Activated CD4-positive, CD25-positive, alpha-beta regulatory T cell treated with anti-CD3 and anti-CD28 coated beads, Interleukin-2, amount 50 U/mL, for 16 hours (primary cell): Measurements from ENCODE around the gene PIGU.

ENCODE experiments used
- DNase-seq: peaks from one replicate; pipeline ENCODE4 v3.0.0-alpha.2; 2020; ENCODE audit warnings: low read depth, low spot score

PIGU gene

GRCh38 chr20:34578521-34578920 is 98.4 kb downstream of the PIGU start:
- DNase-seq = no peak

GRCh38 chr20:34578025-34578424 is 98.9 kb downstream of the PIGU start:
- no peak for DNase-seq

GRCh38 chr20:34577061-34577460 is 99.8 kb downstream of the PIGU start:
- no peak for DNase-seq

- no peak for DNase-seq
These were observed 101.1 kb downstream of the PIGU start for GRCh38 chr20:34575756-34576155.

GRCh38 chr20:34575271-34575670 is 101.6 kb downstream of the PIGU start:
- DNase-seq = no peak

DNA sequence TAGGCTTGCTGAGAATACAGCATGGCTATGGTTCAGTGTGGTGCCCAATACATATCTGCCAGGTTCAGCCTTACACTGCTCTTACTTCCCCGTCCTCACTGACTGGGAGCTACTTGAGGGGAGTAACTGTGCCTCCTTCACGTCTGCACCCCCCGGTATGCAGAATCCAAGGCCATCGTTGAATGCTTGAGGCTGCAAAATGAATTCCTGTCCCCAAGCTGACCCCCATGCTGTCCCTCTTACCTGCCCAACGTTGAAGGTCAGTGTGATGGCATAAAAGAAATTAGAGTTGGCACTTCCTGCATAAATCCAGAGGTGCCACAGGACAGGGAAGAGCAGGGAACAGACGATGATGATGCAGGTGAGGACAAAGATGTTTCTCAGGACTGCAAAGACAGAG is 102.0 kb downstream of the PIGU start:
- no peak for DNase-seq

GRCh38 chr20:34574426-34574825 is 102.5 kb downstream of the PIGU start:
- no peak for DNase-seq

DNA sequence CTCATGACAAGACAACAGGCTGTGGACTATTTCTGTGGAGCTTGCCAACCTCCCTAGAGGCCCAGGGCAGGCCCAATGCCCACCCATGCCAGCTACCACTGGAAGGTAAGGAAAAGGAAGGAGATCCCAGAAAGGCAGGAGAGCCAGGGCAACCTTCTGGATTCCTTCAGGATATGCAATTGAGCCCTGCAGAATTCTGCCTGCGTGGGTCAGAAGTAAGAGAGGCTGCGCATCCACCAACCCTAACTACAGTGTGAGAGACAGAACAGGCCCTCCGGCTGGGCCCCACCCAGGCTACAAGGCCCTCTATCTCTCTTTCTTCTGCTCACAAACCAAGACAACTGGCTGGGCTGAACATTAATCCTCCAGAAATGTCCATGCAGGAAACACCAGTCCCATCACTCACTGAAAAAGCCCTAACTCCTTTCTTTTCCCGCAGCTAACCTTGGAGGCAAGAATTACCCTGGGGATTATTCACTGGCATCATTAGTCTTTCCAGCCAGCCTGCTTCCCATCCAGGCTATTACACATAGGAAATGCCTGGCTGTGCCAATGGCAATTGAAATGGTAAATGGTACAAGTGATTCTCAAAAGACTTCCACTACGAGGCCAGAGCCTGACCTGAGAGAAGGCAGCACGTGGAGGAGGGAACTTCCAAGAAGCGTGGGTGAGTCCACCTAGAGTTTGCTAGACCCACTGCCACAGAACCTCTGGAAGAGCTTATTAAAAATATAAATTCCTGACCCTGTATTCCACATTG is 103.2 kb downstream of the PIGU start:
- no peak for DNase-seq

DNA sequence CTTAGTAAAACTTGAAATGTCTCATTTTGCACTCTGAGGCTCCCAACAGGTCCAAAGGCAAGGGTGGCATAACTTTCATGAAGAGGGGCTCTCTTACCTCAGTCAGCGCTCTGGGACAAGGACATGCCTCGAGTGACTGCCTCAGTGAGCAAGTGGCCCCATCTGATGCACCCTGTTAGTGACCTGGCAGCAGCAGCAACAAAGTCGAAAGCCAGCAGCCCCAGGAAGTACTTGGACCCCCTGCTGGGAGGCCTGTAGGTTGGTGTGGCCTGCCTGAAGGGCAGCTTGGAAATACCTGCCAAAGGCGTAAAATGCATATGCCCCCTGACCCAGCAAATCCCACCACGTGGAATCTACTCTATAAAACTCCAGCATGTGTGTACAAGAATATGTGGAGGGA is 105.1 kb downstream of the PIGU start:
- no peak for DNase-seq

GRCh38 chr20:34570859-34571306 is 106.0 kb downstream of the PIGU start:
- DNase-seq = no peak

DNA sequence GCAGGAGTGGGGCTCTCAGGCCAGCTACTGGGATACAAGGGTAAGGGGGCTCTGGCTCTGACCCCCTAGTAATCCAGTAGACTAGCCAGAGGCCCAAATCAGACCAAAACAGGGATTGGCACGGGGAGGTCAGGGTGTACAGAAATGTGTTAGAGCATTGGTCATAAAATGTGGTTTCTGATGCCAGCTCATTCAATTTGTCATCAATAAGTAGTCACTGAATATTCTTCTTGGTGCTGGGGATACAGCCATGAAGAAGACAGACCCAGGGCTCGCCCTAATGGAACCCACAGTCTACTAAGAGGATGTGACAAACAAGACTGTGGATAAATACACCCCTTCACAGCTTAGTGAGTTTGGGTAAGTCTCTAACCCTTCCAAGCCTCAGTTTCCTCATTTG is 107.3 kb downstream of the PIGU start:
- DNase-seq = no peak

- DNase-seq = no peak
These were observed 108.7 kb downstream of the PIGU start for GRCh38 chr20:34567892-34568865.

DNA sequence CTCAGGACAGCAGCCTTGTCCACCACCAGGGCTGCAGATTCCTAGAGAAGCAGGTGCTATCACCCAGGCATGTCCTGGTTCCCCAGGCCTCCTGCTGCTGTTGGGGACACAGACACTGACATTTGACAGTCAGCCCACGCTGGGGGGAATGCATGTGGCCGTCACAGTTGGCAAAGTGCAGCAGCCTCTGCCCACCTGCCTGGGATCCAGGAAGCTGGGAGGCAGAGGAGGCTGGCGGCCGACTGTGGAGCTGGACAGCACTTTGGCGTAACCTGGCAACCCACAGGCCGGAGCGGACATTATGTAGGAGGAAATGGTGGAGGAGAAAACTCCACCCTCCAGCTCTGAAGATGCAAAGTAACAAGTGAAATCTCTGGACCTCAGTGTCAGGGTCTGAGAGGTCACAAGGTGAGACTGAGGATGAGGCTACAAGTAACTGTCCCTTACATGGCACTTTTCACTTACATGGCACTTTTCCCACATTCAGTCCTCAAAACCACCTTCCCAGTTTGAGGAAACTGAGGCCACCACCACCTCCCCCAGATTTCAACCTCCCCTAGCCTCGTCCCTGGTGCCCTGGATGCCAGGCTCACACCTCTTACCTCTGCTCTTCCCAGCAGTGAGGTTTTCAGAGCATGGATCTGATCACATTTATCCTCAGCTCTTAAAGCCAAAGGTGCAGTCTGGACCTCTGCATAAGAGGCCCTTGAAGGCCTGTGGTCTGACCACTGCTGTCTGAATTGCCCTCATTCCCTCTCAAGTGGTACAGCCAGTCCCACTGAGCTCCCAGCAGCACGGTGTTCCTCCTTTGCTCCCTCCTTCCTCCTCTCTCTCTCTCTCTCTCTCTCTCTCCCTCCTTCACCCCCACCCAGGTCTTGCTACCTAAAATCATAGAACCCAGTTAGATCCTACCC is 109.7 kb downstream of the PIGU start:
- DNase-seq = no peak

DNA sequence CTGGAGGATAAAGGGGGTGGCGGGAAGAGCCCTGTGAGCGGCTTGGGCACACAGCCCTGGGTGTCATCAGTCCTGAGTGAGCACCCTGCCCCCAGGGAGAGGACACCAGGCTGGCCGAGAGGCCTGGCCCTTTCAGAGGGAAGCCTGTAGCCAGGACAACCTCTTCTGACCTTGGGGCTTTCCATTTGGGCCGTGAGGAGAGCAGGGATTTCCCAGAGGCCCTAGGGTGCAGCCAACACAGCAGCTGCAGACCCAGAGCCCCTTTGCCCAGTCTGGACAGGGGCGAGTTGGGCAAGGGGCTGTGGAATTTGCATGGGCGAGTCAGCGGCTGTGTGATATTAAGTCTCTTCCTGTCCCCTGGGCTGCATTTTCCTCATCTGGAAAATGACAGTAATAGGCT is 112.1 kb downstream of the PIGU start:
- no peak for DNase-seq

DNA sequence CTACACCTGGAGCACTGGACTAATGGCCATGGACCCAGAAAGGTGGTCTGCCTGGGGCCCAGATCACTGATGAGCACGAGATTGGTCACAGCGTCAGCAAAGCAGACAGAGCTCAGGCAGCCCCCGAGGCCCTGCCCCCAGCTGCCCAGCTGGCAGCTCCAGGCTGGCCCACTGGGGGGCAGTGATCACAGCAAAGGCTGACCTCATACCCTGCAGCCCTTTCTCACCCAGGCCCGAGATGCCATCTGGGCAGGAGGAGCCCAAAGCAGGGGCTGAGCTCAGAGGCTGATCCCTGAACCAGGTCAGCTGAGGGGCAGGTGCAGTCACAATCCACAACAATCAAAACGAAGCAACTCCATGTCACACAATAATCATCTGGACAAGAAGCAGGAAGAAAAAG is 114.3 kb downstream of the PIGU start:
- no peak for DNase-seq

- DNase-seq = no peak
These were observed 115.2 kb downstream of the PIGU start for GRCh38 chr20:34561661-34562060.

GRCh38 chr20:34560614-34561013 is 116.3 kb downstream of the PIGU start:
- no peak for DNase-seq

GRCh38 chr20:34560141-34560523 is 116.8 kb downstream of the PIGU start:
- no peak for DNase-seq

DNA sequence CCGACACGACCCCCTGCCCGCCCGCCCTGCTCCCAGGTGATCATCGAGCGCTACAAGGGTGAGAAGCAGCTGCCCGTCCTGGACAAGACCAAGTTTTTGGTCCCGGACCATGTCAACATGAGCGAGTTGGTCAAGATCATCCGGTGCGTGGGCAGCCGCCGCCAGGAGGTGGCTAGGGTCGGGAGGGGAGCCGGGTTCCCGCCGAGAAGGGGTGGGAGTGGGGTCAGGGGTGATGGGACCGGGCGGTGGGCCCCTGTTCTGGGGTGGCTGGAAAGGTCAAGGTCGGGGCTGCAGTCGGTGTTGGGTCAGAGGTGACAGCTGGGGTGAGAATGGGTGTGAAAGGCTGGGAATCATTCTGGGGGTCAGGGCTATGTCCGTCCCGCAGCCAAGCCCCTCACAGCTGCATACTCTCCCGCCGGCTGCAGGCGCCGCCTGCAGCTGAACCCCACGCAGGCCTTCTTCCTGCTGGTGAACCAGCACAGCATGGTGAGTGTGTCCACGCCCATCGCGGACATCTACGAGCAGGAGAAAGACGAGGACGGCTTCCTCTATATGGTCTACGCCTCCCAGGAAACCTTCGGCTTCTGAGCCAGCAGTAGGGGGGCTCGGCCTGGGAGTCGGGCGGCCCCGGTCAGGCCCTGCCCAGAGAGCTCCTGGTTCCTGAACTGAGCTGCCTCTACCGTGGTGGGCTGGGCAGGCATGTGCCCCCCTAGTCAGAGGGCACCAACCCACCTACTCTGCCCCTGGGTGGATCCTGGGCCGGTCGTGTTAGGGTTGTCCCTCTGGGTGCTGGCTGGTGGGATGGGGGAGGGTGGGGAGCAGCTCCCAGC is 117.4 kb downstream of the PIGU start:
- no peak for DNase-seq

DNA sequence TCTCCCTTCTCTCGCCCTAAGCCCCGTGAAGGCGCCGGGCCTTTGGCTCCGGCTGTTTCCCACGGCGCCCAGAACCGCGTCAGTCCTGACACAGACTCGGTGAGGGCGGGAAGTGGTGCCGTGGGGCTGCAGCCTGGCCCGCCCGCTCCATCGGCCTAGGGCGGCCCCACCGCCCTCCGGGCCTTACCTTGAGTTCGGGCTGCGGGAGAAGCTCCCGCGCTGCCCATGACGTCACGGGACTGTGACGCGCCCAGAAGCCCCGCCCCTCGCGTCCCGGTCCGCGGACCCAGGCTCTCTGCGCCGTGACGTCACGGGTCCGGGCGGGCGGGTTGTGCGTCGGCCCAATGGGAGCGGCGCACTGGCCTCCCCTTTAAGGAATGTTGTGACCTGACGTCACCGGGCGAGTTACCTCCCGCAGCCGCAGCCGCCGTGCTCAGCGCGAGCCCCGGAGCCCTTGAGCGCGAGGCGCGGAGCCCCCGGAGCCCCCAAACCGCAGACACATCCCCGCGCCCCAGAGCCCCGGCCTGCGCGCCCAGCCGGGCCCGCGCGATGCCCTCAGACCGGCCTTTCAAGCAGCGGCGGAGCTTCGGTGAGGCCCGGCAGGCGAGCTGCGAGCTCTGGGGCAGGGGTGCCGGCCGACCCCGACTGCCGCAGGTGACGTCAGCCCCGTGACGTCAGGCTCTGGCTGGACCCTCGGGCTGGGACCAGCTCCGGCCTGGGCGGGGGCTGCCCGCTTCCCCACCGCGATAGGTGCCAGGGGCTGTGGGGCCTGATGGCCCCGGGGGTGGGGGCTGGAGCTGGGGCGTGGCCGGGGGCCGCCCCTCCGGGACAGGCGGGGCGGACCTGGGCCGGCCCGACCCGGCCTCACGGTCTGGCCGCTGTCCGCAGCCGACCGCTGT is 118.3 kb downstream of the PIGU start, which contains the start of gene MAP1LC3A:
TSS of gene MAP1LC3A (plus strand) at position 399 of the 899 bp plus-strand sequence. CDS start at position 550, 151 bp downstream.
- DNase-seq = peak; percentile 91
